Osteocyte (in vitro differentiated cells): ENCODE measurements around the gene BTG1. TPM values are rescaled to one million over a fixed set of nuclear protein-coding genes. Genes with fewer than 3 reads are reported as not detected.

ENCODE experiments used
- DNase-seq: peaks from one replicate; pipeline ENCODE4 v3.0.0; 2021; ENCODE audit warnings: mixed read lengths; ENCODE audit not compliant: unreplicated experiment; ENCODE audit errors: extremely low spot score
- H3K27ac Mint-ChIP-seq: one replicate; pipeline ENCODE4 v1.8.0; 2021; ENCODE audit warnings: mild to moderate bottlenecking, mixed read lengths; ENCODE audit not compliant: unreplicated experiment
- H3K27me3 Mint-ChIP-seq: one replicate; pipeline ENCODE4 v1.8.0; 2021; ENCODE audit warnings: mixed read lengths; ENCODE audit not compliant: unreplicated experiment
- H3K36me3 Mint-ChIP-seq: one replicate; pipeline ENCODE4 v1.8.0; 2021; ENCODE audit warnings: mixed read lengths; ENCODE audit not compliant: unreplicated experiment
- H3K4me1 Mint-ChIP-seq: one replicate; pipeline ENCODE4 v1.8.0; 2021; ENCODE audit warnings: mixed read lengths; ENCODE audit not compliant: unreplicated experiment
- H3K4me3 Mint-ChIP-seq: one replicate; pipeline ENCODE4 v1.8.0; 2021; ENCODE audit warnings: mild to moderate bottlenecking, moderate library complexity, mixed read lengths; ENCODE audit not compliant: unreplicated experiment
- H3K9me3 Mint-ChIP-seq: one replicate; pipeline ENCODE4 v1.8.0; 2021; ENCODE audit warnings: mixed read lengths; ENCODE audit not compliant: unreplicated experiment
- CTCF ChIP-seq: fragments of 200-600 bp; sonication (generic); IDR thresholded peaks from 2 replicates; pipeline ENCODE4 v1.5.0; 2021; ENCODE audit warnings: antibody characterized with exemption, mild to moderate bottlenecking, moderate library complexity
- total RNA-seq: library from RNA; stranded (reverse); gene quantifications from 2 replicates; pipeline ENCODE4 v1.2.1, GENCODE V29; 2021

BTG1 gene
- total RNA-seq, 1 donor from 2014 or later: 121 TPM

- DNase-seq: no peak
- Mint-ChIP-seq H3K36me3 (no peaks in the 10 kb centered on the region), H3K27ac (no peak overlapping the region), H3K27me3 (no peaks in the 10 kb centered on the region), H3K4me1 (no peaks in the 10 kb centered on the region), H3K9me3 (peaks cover under 1% of the 10 kb centered on the region), H3K4me3 (no peak overlapping the region)
- no peak for TF ChIP-seq CTCF
Measured at GRCh38 chr12:92191061-92191460, 45.4 kb upstream of the BTG1 start.

- no peak for DNase-seq
- Mint-ChIP-seq H3K36me3 (peaks cover 2% of the 10 kb centered on the region), H3K4me1 (no peaks in the 10 kb centered on the region), H3K4me3 (no peak overlapping the region), H3K9me3 (peaks cover 3% of the 10 kb centered on the region), H3K27ac (no peak overlapping the region), H3K27me3 (no peaks in the 10 kb centered on the region)
- no peak for TF ChIP-seq CTCF
Measured at GRCh38 chr12:92188517-92189188, 43.0 kb upstream of the BTG1 start.

GRCh38 chr12:92186038-92186470 is 40.4 kb upstream of the BTG1 start:
- Mint-ChIP-seq H3K4me3 (no peak overlapping the region), H3K27me3 (no peaks in the 10 kb centered on the region), H3K9me3 (peaks cover 3% of the 10 kb centered on the region), H3K27ac (no peak overlapping the region), H3K36me3 (peaks cover 2% of the 10 kb centered on the region), H3K4me1 (no peaks in the 10 kb centered on the region)
- no peak for DNase-seq
- TF ChIP-seq CTCF: no peak

GRCh38 chr12:92185052-92185451 is 39.4 kb upstream of the BTG1 start:
- no peaks in the 10 kb centered on the region for H3K27me3 Mint-ChIP-seq
- peaks cover 3% of the 10 kb centered on the region for H3K9me3 Mint-ChIP-seq
- H3K4me3 Mint-ChIP-seq: no peak overlapping the region
- no peaks in the 10 kb centered on the region for H3K4me1 Mint-ChIP-seq
- no peak for TF ChIP-seq CTCF
- no peak overlapping the region for H3K27ac Mint-ChIP-seq
- peaks cover 2% of the 10 kb centered on the region for H3K36me3 Mint-ChIP-seq
- DNase-seq: no peak

- Mint-ChIP-seq H3K9me3 (peaks cover 3% of the 10 kb centered on the region), H3K36me3 (peaks cover 2% of the 10 kb centered on the region), H3K4me3 (no peak overlapping the region), H3K27ac (no peak overlapping the region), H3K4me1 (no peaks in the 10 kb centered on the region), H3K27me3 (no peaks in the 10 kb centered on the region)
- no peak for DNase-seq
- no peak for TF ChIP-seq CTCF
Measured at GRCh38 chr12:92183575-92183974, 37.9 kb upstream of the BTG1 start.
